B cell (primary cell): ENCODE measurements around the gene MGAT5. TPM values are rescaled to one million over a fixed set of nuclear protein-coding genes. Genes with fewer than 3 reads are reported as not detected.

Source experiments
- ATAC-seq: fragments of 200-7000 bp; cut with Tn5 transposase; one replicate; pipeline ENCODE4 v1.10.0; 2021; ENCODE audit warnings: low read depth, mild to moderate bottlenecking, moderate number of reproducible peaks, moderate library complexity
- CTCF ChIA-PET: fragments of 350-600 bp; sonication (Branson Sonifier 250); formaldehyde crosslinking; loops from one replicate; lab custom pipeline; 2021; ENCODE audit warnings: antibody characterized with exemption, inconsistent platforms; lab: Charles Lee
- POLR2A ChIA-PET: fragments of 350-600 bp; sonication (Branson Sonifier 250); formaldehyde crosslinking; loops from one replicate; lab custom pipeline; 2021; ENCODE audit warnings: antibody characterized with exemption; lab: Charles Lee
- DNase-seq: peaks from one replicate; pipeline ENCODE4 v3.0.0; 2013
- H2AFZ ChIP-seq: 2 replicates; pipeline ENCODE4 v1.6.1; 2012; ENCODE audit warnings: mild to moderate bottlenecking, low read depth, low read length; ENCODE audit not compliant: insufficient read depth, poor library complexity, severe bottlenecking
- H3K27ac ChIP-seq, 2 donors: 1 replicate in 1 of 2; 2 replicates in 1 of 2; pipeline ENCODE4 v1.5.1; 2012 to 2013; ENCODE audit warnings: low read length in 2 of 2, mild to moderate bottlenecking in 2 of 2, moderate library complexity in 1 of 2
- H3K27me3 ChIP-seq, 4 experiments: fragments of 200-600 bp in 1 of 4; sonication (generic) in 1 of 4; replicated peaks in 1 of 4; 1 replicate in 2 of 4; 2 replicates in 2 of 4; pipeline versions ENCODE4 v1.6.1 to v1.7.0; 2013 to 2016; ENCODE audit warnings: low read length in 3 of 4, mild to moderate bottlenecking in 2 of 4, mixed read lengths in 1 of 4, moderate library complexity in 1 of 4; ENCODE audit not compliant: insufficient read depth in 4 of 4, control insufficient read depth in 3 of 4; ENCODE audit errors: control extremely low read depth in 1 of 4
- H3K36me3 ChIP-seq, 2 experiments: replicated peaks in 1 of 2; 1 replicate in 1 of 2; 2 replicates in 1 of 2; pipeline versions ENCODE4 v1.6.1 to v1.7.1; 2013; ENCODE audit warnings: low read length in 1 of 2; ENCODE audit not compliant: insufficient read depth in 2 of 2, control insufficient read depth in 1 of 2; ENCODE audit errors: control extremely low read depth in 1 of 2, extremely low read depth in 1 of 2
- H3K4me1 ChIP-seq, 2 donors: fragments of 200-600 bp in 1 of 2; sonication (generic) in 1 of 2; 1 replicate in 1 of 2; 2 replicates in 1 of 2; pipeline versions ENCODE4 v1.5.1 to v1.6.1; 2013 to 2017; ENCODE audit warnings: low read length in 2 of 2; ENCODE audit not compliant: control insufficient read depth in 2 of 2, insufficient read depth in 2 of 2
- H3K4me2 ChIP-seq: replicated peaks from 2 replicates; pipeline ENCODE3; 2012; ENCODE audit warnings: mild to moderate bottlenecking, low read depth, low read length; ENCODE audit not compliant: poor library complexity, severe bottlenecking
- H3K4me3 ChIP-seq, 5 experiments: fragments of 200-600 bp in 1 of 5; sonication (generic) in 1 of 5; 1 replicate in 3 of 5; 2 replicates in 2 of 5; pipeline versions ENCODE4 v1.5.1 to v1.7.0; 2011 to 2016; ENCODE audit warnings: low read length in 4 of 5, mild to moderate bottlenecking in 4 of 5, low read depth in 2 of 5, control low read depth in 1 of 5, moderate library complexity in 1 of 5; ENCODE audit not compliant: insufficient read depth in 1 of 5; ENCODE audit errors: control extremely low read depth in 1 of 5, extremely low read depth in 1 of 5
- H3K79me2 ChIP-seq: fragments of 200-600 bp; sonication (generic); one replicate; pipeline ENCODE4 v1.6.0; 2016; ENCODE audit warnings: low read length; ENCODE audit not compliant: control insufficient read depth, insufficient read depth
- H3K9ac ChIP-seq: fragments of 200-600 bp; sonication (generic); 2 replicates; pipeline ENCODE4 v1.6.1; 2017; ENCODE audit warnings: mild to moderate bottlenecking, low read length, moderate library complexity
- H3K9me3 ChIP-seq, 3 donors: one replicate each; pipeline versions ENCODE4 v1.6.1 to v1.7.1; 2013; ENCODE audit warnings: low read length in 2 of 3; ENCODE audit not compliant: control insufficient read depth in 2 of 3, insufficient read depth in 1 of 3; ENCODE audit errors: control extremely low read depth in 1 of 3
- H4K20me1 ChIP-seq: 2 replicates; pipeline ENCODE4 v1.6.0; 2012; ENCODE audit warnings: mild to moderate bottlenecking, low read length; ENCODE audit not compliant: insufficient read depth, control insufficient read depth, poor library complexity, severe bottlenecking
- H3K27ac Mint-ChIP-seq: one replicate; pipeline ENCODE4 v1.8.0; 2021; ENCODE audit warnings: mixed read lengths
- H3K27me3 Mint-ChIP-seq: one replicate; pipeline ENCODE4 v1.8.0; 2021; ENCODE audit warnings: mixed read lengths
- H3K4me1 Mint-ChIP-seq: one replicate; pipeline ENCODE4 v1.8.0; 2021; ENCODE audit warnings: mixed read lengths
- H3K4me3 Mint-ChIP-seq: one replicate; pipeline ENCODE4 v1.8.0; 2021; ENCODE audit warnings: mixed read lengths
- H3K9me3 Mint-ChIP-seq: one replicate; pipeline ENCODE4 v1.8.0; 2022; ENCODE audit warnings: mixed read lengths; ENCODE audit not compliant: insufficient read depth
- CTCF ChIP-seq: fragments of 200-600 bp; IDR thresholded peaks from one replicate; pipeline ENCODE4 v1.8.0; 2022; ENCODE audit warnings: antibody characterized with exemption, mild to moderate bottlenecking
- EZH2 ChIP-seq: IDR thresholded peaks from 2 replicates; pipeline ENCODE4 v1.6.1; 2012; ENCODE audit warnings: borderline replicate concordance, low read depth, mild to moderate bottlenecking, moderate library complexity, low read length; ENCODE audit not compliant: insufficient read depth, poor library complexity, severe bottlenecking
- WGBS: methylation state at CpG from one replicate; pipeline ENCODE4 v1.1.5; 2013; ENCODE audit warnings: missing lambda C conversion rate; ENCODE audit not compliant: insufficient coverage; 5-methylcytosine and 5-hydroxymethylcytosine counted together
- intact Hi-C: fragments of 100-400 bp; cut with micrococcal nuclease; formaldehyde crosslinking; loops from one replicate; pipeline ENCODE4 v1.10.0; 2022
- polyA plus RNA-seq: library from polyadenylated mRNA; depleted of rRNA; stranded (reverse); fragments of >200 nt; gene quantifications from 2 replicates; pipeline ENCODE4 v1.2.3, GENCODE V29; 2012
- total RNA-seq, 2 donors: library from RNA; stranded (reverse); fragments of 120-200 nt in 1 of 2; gene quantifications; 1 replicate in 1 of 2; 2 replicates in 1 of 2; pipeline versions ENCODE4 v1.2.3 to v1.2.4, GENCODE V29; 2013 to 2022

MGAT5 gene
- total and polyA plus RNA-seq, 2 donors (not counting 1 experiment from before 2014, with no cell fraction given), result 27.2 to 184 TPM

DNA sequence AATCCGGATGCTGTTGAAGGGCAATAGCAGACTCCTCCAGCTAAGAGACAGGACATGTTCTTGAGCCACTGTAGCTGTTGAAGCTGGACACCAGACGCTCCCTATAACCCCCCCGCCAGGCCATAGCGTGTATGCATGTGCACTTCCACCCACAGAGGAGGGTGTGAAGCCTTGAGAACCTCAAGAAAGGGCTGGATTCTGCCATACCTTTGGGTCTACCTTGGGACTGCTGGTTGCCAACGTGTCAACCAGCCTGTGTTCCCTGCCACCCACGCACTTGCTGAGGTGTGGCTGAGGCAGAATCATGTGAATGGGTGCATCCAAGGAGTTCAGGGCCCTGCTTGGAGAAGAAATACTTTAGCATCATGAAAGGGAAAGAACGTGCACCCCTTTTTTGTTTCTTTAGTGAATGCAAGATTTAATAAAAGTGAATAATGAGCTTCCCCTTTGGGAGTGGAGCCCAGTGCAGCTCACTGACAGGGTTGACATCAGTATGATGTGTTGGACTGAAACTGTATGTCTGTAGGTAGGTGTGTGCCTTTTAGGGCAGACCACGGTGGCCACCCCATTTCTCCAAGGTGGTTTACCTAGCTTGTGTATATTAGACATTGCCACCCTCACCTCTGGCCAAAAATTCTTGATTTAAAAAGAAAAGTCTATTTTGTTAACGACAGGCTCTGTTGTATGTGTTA, 198.3 kb downstream of the MGAT5 start:
- intact Hi-C loops, result no loop called here
- TF ChIP-seq CTCF (no peak), EZH2 (no peak)
- Histone ChIP-seq H3K9ac (no peak overlapping the region), H3K36me3 (peaks cover 0 to 70% of the 10 kb centered on the region in 2 experiments), H3K79me2 (no peaks in the 10 kb centered on the region), H3K27ac (no peak overlapping the region), H3K27me3 (no peaks in the 10 kb centered on the region), H4K20me1 (peaks cover 25% of the 10 kb centered on the region), H3K4me2 (no peak overlapping the region), H3K4me3 (no peak overlapping the region), H3K9me3 (no peaks in the 10 kb centered on the region), H3K4me1 (no peaks in the 10 kb centered on the region), H2AFZ (no peak overlapping the region)
- DNase-seq (no peak), ATAC-seq (no peak)
- Mint-ChIP-seq H3K4me3 (no peak overlapping the region), H3K27me3 (no peaks in the 10 kb centered on the region), H3K4me1 (no peaks in the 10 kb centered on the region), H3K9me3 (no peaks in the 10 kb centered on the region), H3K27ac (no peak overlapping the region)
- CTCF ChIA-PET, result interaction anchor here (0.7 to 3.9 kb wide), 22 partner anchors 10 to 566 kb away, joined by 3 to 35 read pairs (median 4); no protein-coding TSS in a partner anchor
- POLR2A ChIA-PET, result no interaction called here
- WGBS, result 93% methylated on average over 6 of the region's 9 CpGs

DNA sequence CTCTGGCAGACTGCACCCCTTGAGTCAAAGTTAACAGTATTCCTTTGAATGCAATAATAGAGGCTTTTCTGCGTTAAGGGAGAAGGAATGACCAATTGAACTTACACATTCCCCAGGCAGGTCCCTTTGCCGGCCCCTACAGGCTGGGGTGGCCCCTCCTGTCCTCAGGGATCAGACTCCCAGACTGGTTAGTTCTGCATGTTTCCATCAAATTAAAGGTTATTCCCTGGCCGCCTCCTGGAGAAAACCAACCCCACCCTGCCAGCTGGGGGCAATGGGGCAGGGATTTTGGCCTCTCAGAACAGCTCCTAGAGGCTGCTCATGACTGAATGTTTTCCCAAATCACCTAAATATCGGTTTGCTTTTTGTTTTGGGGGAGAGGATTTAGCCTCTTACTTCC, 199.6 kb downstream of the MGAT5 start:
- intact Hi-C loops, result no loop called here
- Mint-ChIP-seq H3K9me3 (no peaks in the 10 kb centered on the region), H3K4me1 (no peaks in the 10 kb centered on the region), H3K27ac (no peak overlapping the region), H3K4me3 (no peak overlapping the region), H3K27me3 (no peaks in the 10 kb centered on the region)
- ATAC-seq, result no peak
- Histone ChIP-seq H3K9me3 (peaks cover 0 to 3% (median 0%) of the 10 kb centered on the region in 3 donors), H2AFZ (no peak overlapping the region), H3K27ac (no peak overlapping the region), H3K4me1 (no peaks in the 10 kb centered on the region), H3K4me2 (no peak overlapping the region), H3K9ac (no peak overlapping the region), H3K36me3 (peaks cover 0 to 57% of the 10 kb centered on the region in 2 experiments), H4K20me1 (peaks cover 22% of the 10 kb centered on the region), H3K79me2 (no peaks in the 10 kb centered on the region), H3K27me3 (no peaks in the 10 kb centered on the region), H3K4me3 (no peak overlapping the region)
- POLR2A ChIA-PET, result no interaction called here
- CTCF ChIA-PET, result interaction anchor here (1.1 to 3.9 kb wide), 8 partner anchors 11 to 568 kb away, joined by 3 to 35 read pairs (median 14); no protein-coding TSS in a partner anchor
- TF ChIP-seq EZH2 (no peak), CTCF (no peak)
- DNase-seq, result no peak
- 100% methylated on average over 2 of the region's 4 CpGs for WGBS
